Measurements from ENCODE around the gene RSPO3.
"Not testable (repeated sequence)": the region's sequence is repeated elsewhere in the genome, so short reads cannot be mapped to it uniquely, and the experiment has no call there.

Gene RSPO3

DNA sequence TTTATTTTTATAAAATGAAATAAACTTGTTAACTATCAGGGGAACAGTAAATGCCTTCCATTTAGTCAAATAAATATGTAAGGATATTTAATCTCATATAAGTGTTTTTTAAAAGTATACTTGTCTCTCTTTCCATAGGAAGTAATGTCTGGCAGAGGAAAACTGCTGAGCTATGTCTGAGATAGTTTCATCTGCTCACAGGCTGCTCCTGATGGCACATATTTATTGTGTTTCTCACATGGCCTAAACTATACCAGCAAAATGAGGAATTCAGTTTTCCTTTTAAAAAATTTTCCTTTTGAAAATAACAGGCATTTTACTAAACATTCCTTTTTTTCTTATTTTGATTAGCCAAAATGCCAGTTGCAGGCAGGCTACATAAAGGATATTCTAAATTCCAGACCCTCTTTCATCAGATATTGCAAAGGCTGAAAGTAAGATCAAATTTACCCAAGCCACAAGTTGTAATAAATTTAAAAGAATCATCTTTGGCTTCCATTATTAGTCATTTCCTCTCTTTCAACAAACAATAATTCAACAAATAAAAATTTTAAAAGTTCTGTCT is 88.1 kb downstream of the RSPO3 start:
- POLR2A ChIA-PET: no interaction called here
- no peak for TF ChIP-seq TARDBP (IDR thresholded peaks at IDR 0.05)
- TF ChIP-seq L3MBTL2 (conservative IDR thresholded peaks at IDR 0.05): no peak
- no peak for TF ChIP-seq FOXA1 (IDR thresholded peaks at IDR 0.05)
- CTCF ChIA-PET: interaction anchor here (0.7 kb wide), 1 partner anchor 86 kb away, joined by 3 read pairs; no protein-coding TSS in a partner anchor
- DNase-seq (ENCODE audit: extremely low spot score): no peak

DNA sequence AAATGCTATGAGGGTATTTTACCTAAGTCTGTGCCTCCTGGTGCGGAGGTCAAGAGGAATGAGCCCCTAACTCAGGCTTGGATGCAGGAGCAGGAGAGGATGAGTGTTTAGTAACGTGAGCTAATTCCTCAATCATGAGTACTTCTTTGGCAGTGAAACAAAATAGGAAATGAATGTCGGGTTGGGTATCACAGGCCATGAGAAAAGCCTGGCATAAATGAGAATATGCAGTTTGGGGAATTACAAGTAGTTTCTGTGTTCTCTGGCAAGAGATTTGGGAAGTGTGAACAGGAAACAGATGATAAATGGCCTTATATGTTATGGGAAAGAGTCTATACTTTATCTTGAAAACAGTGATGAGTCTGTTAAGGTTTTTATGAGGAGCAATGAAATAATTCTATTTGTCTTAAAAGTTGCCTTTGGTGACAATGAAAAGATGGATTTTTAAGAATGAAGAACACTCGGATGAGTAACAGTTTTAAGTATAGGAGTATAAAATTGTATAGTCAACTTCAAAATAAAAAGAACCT is 89.2 kb downstream of the RSPO3 start:
- CTCF ChIA-PET: no interaction called here
- POLR2A ChIA-PET: no interaction called here
- no peak for DNase-seq (ENCODE audit: extremely low spot score)
- TF ChIP-seq SP1 (IDR thresholded peaks at IDR 0.05) (no peak), ELF4 (IDR thresholded peaks at IDR 0.05) (no peak), CTBP1 (IDR thresholded peaks at IDR 0.05; ENCODE audit: borderline replicate concordance) (no peak), FOXM1 (IDR thresholded peaks at IDR 0.05; ENCODE audit: borderline replicate concordance) (no peak), BHLHE40 (IDR thresholded peaks at IDR 0.05; ENCODE audit: borderline replicate concordance) (no peak)
- TF ChIP-seq, protein P1, sequence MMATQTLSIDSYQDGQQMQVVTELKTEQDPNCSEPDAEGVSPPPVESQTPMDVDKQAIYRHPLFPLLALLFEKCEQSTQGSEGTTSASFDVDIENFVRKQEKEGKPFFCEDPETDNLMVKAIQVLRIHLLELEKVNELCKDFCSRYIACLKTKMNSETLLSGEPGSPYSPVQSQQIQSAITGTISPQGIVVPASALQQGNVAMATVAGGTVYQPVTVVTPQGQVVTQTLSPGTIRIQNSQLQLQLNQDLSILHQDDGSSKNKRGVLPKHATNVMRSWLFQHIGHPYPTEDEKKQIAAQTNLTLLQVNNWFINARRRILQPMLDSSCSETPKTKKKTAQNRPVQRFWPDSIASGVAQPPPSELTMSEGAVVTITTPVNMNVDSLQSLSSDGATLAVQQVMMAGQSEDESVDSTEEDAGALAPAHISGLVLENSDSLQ (IDR thresholded peaks at IDR 0.05): no peak

DNA sequence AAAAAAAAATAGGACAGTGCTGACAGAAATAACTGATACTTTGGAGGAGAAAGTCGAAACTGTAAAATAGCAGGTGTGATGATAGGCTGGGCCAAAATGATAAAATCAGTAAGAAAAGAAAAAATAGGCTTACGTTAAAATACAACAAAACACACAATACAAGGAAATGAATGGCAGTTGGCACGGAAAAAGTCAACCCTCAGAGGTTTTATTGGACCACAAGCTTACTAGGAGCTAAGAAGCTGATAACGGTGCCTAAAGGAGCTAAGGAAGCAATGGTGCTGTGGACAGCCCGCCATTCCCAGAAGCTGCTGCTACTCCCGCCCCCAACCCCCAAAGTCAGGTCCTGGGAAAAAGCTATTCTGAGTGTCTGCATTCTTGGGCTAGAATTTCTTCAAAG is 92.3 kb downstream of the RSPO3 start:
- CTCF ChIA-PET: no interaction called here
- DNase-seq (ENCODE audit: extremely low spot score): no peak
- POLR2A ChIA-PET: no interaction called here
- TF ChIP-seq FOXA1 (IDR thresholded peaks at IDR 0.05) (no peak), CTBP1 (IDR thresholded peaks at IDR 0.05; ENCODE audit: borderline replicate concordance) (no peak), ZNF384 (IDR thresholded peaks at IDR 0.05) (no peak), BHLHE40 (IDR thresholded peaks at IDR 0.05; ENCODE audit: borderline replicate concordance) (no peak)

DNA sequence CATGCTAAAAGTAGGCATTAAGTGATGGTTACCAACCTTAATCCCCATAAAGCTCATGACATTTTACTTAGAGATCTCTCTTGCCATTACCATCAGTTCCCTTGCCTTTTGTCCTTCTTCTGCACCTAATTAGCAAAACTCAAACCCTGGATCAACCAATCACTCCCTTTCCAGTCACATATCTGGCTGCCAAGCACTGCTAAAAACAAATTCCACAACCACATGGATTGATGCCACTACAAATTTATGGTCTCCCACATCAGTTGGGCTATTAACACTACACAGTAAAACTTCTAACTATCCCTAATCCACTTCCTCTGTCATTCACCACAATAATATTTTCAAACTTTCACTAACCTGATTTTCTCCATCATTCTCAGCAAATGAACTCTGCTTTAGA is 93.9 kb downstream of the RSPO3 start:
- DNase-seq (ENCODE audit: extremely low spot score): no peak
- TF ChIP-seq FOXK2 (IDR thresholded peaks at IDR 0.05) (no peak), BHLHE40 (IDR thresholded peaks at IDR 0.05; ENCODE audit: borderline replicate concordance) (no peak), HDGF (IDR thresholded peaks at IDR 0.05; ENCODE audit: borderline replicate concordance) (no peak), ZNF384 (IDR thresholded peaks at IDR 0.05) (no peak), SP1 (IDR thresholded peaks at IDR 0.05) (no peak)
- ChIA-PET CTCF (no interaction called here), POLR2A (no interaction called here)

DNA sequence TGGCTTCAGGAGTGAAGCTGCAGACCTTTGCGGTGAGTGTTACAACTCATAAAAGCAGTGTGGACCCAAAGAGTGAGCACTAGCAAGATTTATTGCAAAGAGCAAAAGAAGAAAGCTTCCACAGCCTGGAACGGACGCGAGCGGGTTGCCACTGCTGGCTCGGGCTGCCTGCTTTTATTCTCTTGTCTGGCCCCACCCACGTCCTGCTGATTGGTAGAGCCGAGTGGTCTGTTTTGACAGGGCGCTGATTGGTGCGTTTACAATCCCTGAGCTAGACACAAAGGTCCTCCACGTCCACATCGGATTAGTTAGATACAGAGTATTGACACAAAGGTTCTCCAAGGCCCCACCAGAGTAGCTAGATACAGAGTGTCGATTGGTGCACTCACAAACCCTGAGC is 95.6 kb downstream of the RSPO3 start:
- DNase-seq (ENCODE audit: extremely low spot score); CTCF ChIA-PET; POLR2A ChIA-PET: not testable (repeated sequence)

DNA sequence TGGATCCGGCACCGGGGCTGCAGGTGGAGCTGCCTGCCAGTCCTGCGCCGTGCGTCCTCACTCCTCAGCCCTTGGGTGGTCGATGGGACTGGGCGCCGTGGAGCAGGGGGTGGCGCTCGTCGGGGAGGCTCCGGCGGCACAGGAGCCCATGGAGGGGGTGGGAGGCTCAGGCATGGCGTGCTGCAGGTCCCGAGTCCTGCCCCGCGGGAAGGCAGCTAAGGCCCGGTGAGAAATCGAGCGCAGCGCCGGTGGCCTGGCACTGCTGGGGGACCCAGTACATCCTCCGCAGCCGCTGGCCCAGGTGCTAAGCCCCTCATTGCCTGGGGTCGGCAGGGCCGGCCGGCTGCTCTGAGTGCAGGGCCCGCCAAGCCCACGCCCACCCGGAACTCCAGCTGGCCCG is 96.1 kb downstream of the RSPO3 start:
- DNase-seq (ENCODE audit: extremely low spot score); CTCF ChIA-PET; POLR2A ChIA-PET: not testable (repeated sequence)

DNA sequence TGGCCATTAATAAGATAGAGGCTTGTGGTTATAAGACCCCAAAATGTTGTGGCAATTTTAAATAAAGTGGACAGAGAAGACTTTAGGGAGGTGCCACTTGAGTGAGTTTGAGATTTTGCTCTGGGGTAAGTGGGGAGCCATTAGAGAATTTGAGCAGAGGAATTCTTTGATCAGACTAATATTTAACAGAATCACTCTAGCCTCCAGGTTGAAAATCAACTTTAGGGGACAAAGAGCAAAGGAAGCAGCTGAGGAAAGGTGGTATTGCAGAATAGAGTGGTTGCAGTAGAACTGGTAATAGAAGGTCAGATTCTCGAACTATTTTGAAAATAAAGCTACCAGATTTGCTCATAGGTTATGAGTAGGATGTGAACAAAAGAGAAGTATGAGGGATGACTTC is 97.5 kb downstream of the RSPO3 start:
- ChIA-PET CTCF (no interaction called here), POLR2A (no interaction called here)
- TF ChIP-seq FOXM1 (IDR thresholded peaks at IDR 0.05; ENCODE audit: borderline replicate concordance) (no peak), NFRKB (IDR thresholded peaks at IDR 0.05) (no peak), SP1 (IDR thresholded peaks at IDR 0.05) (no peak), BHLHE40 (IDR thresholded peaks at IDR 0.05; ENCODE audit: borderline replicate concordance) (no peak), ZNF384 (IDR thresholded peaks at IDR 0.05) (no peak), LEF1 (IDR thresholded peaks at IDR 0.05; ENCODE audit: borderline replicate concordance) (no peak), FOXA1 (IDR thresholded peaks at IDR 0.05) (no peak), FOXK2 (IDR thresholded peaks at IDR 0.05) (no peak), SUZ12 (IDR thresholded peaks at IDR 0.05) (no peak), ARNT (IDR thresholded peaks at IDR 0.05) (no peak), CTBP1 (IDR thresholded peaks at IDR 0.05; ENCODE audit: borderline replicate concordance) (no peak), ELF4 (IDR thresholded peaks at IDR 0.05) (no peak)
- no peak for DNase-seq (ENCODE audit: extremely low spot score)

DNA sequence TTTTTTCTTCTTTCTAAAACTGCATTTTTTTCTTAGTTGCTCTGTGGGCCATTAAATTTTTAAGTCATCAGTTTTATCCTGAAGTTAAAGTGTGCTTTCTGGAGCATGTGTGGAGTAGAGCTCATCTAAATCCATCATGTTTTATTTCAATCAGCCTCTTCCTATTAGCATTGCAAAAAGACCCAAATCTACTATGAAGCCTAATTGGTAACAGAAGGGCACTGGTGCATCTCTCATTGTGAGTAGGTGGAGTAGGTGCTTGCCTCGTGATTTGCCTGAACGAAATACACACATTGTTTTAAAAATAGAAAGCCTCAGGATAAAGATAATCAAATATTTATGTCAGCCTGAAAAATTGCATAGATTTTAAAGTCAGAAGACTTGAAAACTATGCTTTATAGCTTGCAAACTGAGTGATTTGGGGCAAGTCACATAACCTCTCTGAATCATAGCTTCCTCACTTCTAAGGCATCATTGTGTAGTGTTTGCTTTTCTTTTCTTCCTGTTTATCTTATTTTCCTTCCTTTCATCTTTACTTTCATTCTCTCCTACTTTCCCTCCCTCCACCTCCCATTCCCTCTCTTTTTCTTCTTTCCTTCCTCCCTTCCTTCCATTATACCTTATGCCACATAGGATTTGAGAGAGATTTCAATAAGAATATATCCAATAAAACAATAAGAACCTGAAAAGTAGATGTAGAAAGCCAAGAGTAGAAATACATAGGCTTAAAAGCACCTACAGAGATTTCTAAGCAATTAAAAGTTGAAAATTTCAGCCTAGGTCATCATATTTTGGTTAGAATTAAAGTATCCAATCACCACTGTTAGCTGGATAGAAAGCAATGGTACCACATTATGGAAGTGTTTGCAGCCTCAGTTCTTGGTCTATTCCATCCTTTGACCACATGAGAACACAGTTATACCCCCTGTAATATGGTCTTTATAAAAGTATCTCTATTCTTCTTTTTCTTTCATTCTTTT is 98.6 kb downstream of the RSPO3 start:
- POLR2A ChIA-PET: no interaction called here
- TF ChIP-seq FOXA1 (IDR thresholded peaks at IDR 0.05) (no peak), ARNT (IDR thresholded peaks at IDR 0.05) (no peak), NFRKB (IDR thresholded peaks at IDR 0.05) (no peak), ELF4 (IDR thresholded peaks at IDR 0.05) (no peak), FOXK2 (IDR thresholded peaks at IDR 0.05) (no peak), CTBP1 (IDR thresholded peaks at IDR 0.05; ENCODE audit: borderline replicate concordance) (no peak), ZNF384 (IDR thresholded peaks at IDR 0.05) (no peak), SUZ12 (IDR thresholded peaks at IDR 0.05) (no peak), SP1 (IDR thresholded peaks at IDR 0.05) (no peak), LEF1 (IDR thresholded peaks at IDR 0.05; ENCODE audit: borderline replicate concordance) (no peak)
- TF ChIP-seq, protein P1 (IDR thresholded peaks at IDR 0.05): no peak
- no peak for DNase-seq (ENCODE audit: extremely low spot score)
- CTCF ChIA-PET: no interaction called here

Measured in HEK293T (cell line).